Measurements from ENCODE around the gene FOXI3.
A peak's percentile ranks its signal among the peaks of the same experiment; 100 is the strongest.
"Not testable (repeated sequence)": the region's sequence is repeated elsewhere in the genome, so short reads cannot be mapped to it uniquely, and the experiment has no call there.

The FOXI3 gene

DNA sequence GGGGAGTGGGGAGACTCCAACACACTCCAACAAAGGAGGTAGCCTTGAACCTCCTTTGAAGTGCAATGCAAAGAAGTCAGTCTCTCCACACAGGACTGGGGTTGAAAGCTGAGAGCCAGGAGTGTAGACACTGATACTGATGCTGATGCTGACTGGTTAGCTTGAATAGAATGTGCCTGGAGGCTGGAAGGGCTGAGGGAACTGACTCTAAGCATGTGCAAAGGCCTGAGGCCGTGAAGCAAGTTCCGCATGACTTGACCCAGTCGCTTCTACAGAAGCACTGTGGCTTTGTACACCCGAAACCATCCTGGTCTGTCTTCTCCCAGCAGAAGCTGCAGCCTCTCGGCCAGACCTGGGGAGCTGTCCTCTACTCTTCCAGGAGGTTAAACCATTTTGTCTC lies 10.4 kb downstream of the FOXI3 start:
- no peak for DNase-seq (ENCODE audit: low spot score)

DNA sequence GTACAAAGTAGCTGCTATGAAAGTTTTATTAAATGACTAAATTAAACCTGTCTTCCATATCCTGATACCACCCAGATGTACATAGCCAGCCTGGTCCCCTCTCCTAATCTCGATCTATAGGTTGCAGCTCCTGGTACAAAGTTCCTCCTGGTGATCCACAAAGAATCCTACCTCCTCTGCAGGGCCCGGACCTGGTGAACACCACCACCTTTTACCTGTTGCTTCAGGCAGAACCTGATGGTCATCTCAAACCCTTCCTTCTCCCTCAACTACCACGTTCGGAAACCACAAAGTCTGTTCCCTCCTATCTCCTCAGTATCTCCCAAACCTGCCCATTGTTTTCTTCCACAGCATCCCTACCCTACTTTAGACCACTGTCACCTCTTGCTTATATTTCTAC lies 15.5 kb downstream of the FOXI3 start:
- no peak for DNase-seq (ENCODE audit: low spot score)

DNA sequence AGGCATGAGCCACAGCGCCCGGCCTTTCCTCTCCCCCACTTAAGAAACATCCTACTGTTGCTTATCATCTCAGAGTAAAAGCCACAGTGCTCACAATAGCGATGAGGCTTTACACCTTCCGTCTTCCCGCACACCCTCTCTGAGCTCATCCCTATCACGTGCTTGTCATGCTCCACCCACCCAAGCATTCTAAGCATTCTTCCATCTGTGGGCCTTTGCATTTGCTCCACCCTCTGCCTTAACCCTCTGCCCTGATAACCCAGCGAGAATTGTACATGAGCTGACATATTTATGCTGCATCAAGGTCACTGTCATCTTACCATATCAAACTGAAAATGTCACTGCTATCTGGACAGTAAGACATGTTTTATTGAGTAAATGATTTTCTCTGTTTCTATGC lies 22.6 kb downstream of the FOXI3 start:
- DNase-seq (ENCODE audit: low spot score), result peak; percentile 23

DNA sequence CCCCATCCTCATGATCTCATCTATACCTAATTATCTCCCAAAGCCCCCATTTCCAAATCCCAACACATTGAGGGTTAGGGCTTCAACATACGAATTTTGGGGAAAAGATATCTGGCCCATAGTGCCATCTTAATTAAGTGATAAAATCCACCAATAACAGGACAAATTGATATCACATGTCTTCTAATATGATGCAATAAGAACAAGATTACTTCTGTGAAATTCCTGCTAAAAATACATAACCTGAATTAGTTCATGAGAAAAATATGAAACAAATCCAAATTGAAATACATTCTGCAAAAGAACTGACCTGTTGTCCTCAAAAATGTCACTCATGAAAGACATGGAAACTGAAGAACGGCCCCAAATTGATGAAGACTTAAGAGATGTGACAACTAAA lies 28.8 kb downstream of the FOXI3 start:
- no peak for DNase-seq (ENCODE audit: low spot score)

DNA sequence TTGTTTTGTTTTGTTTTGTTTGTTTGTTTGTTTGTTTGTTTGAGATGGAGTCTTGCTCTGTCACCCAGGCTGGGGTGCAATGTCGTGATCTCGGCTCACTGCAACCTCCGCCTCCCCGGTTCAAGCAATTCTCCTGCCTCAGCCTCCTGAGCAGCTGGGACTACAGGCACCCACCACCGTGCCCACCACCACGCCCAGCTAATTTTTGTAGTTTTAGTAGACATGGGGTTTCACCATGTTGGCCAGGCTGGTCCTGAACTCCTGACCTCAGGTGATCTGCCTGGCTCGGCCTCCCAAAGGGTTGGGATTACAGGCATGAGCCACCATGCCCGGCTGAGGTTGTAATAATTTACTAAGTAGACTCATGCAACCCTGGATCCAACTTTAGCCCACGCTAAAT lies 33.4 kb downstream of the FOXI3 start:
- not testable (repeated sequence) for DNase-seq (ENCODE audit: low spot score)

DNA sequence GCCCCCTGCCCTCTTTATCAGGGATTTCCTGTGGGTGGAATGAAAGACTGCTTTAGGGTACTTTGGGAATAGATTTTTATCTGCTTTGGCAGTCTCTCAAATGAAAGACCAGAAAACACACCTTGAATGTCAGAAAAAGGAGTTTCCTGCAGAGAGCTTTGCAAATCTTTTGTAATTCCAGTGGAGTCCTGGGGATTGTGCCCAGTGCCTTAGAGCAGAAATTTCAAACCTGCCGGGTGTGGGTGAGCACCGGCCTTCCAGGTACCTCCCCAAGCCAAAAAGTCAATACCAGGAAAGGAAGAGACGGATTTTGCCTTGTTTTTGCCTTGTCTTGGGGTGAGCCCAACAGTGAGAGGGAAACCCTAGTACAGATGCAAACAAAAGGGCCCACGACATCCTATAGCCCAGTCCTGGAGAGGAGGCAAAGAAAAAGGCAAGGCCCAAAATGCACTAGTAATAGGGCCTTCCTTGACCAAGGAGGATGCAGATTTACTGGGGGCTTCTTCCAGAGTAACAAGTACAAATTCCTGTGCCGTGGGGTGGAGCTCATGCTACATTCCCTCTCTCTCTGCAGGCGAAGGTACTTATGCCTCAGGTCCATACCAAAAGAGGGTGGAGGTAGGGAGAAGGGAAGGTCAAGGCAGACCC lies 36.4 kb downstream of the FOXI3 start:
- DNase-seq (ENCODE audit: low spot score), result no peak

DNA sequence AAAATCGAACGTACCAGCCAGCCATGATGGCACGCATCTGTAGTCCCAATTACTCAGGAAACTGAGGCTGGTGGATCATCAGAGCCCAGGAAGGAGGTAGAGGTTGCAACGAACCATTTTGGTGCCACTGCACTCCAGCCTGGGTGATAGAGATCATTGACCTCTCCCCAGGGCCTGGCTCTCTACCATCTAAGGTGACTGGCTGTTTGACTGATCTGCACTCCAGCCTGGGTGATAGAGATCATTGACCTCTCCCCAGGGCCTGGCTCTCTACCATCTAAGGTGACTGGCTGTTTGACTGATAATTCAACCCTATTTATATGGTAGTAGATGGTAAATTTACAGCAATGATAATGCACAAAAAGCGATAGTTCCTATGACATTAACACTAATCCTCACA lies 43.6 kb downstream of the FOXI3 start:
- DNase-seq (ENCODE audit: low spot score), result not testable (repeated sequence)

DNA sequence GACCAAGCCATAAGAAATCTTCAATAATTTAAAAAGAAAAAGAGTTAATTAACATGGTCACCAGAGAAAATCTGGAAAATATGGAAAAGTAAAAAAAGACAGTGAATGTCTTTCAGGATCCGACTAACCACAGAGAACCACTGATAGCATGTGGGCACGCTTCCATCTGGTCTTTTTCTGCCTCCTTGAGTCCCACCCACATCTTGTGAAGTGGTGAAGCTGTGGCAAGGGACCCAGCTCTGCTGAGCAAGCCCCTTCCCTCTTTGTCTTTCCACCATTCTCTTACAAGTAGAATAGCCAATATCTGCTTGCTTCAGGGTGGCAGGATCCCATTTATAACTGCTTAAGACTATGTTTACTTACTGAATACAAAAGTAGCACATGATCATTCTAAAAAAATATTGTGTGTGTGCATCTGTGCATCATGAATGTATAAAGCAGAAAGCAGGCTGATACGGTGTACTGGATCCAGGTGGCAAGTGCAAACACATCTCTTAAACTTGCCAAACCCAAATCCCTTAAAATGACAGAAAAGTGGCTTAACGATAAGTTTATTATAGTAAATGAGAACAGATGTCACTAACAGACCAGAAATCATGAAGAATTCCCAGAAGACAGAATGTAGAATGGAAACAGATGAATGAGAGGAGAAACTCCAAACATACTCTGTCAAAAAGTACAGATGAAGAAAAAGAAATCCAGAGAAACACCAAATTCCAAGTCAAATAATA lies 52.3 kb downstream of the FOXI3 start:
- DNase-seq (ENCODE audit: low spot score), result no peak

DNA sequence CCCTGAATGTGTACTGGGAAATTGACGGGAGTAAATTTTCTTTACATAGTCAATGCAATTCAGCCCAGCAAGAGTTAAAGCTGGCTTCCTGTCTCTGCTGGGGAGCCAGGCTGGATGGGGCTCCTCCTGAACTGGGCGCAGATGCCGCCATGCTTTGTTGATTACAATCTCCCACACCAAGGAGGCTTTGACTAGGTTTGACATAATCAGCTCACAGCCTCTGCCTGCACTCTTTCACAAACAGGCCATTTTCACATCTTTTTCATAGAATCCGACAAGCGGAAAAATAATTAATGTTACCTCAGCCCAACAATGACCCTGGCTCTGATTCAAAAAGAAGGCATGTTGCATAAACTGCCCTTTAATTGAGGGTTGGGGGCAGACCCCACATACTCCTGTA lies 54.3 kb downstream of the FOXI3 start:
- DNase-seq (ENCODE audit: low spot score), result no peak

Data from ecto neural progenitor cell (in vitro differentiated cells).